HG03139 (cell line): Measurements from ENCODE around the gene PALLD.
A peak's percentile ranks its signal among the peaks of the same experiment; 100 is the strongest.
"Not testable (repeated sequence)": the region's sequence is repeated elsewhere in the genome, so short reads cannot be mapped to it uniquely, and the experiment has no call there.

Source experiments
- ATAC-seq: cut with Tn5 transposase; IDR thresholded peaks from one replicate; pipeline ENCODE4 v1.9.1; 2021; ENCODE audit not compliant: unreplicated experiment

PALLD gene

DNA sequence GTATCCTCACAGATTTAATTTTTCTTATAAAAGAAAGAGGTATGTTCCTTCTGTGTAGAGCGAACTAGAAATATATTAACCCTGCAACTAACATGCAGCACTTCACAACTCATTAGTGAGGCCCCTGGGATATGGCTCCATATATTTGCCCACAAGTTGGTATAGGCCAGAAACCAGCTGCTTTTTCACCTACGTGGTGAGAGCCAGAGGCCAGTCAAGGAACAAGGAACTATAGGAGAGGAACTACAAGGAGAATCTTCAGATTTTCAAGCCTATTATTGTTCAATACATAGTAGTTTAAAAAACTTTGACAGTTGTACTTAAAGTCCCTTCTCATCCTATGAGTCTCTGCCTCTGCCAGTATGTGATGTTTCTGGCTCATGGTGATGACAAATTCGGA is 307.3 kb downstream of the PALLD start:
- ATAC-seq: no peak

DNA sequence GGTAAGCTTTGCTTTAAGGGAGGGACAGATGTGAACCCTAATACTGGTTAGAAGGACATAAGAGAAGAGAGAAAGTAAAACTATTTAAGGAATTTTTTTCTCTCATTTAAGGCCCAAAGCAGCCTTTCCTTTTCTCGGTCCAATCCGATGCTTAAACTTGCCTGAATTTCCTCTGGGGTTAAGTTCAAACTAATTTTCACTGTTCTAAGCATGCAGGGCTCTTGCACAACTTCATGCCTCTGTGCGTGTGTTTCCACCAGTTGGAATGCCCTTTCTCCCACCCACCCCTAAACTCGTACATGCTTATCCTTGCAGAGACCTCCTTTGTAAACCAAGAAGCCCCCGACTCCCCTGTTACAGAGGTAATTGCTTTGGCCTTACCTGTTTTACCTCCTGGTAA is 308.5 kb downstream of the PALLD start:
- no peak for ATAC-seq

GRCh38 chr4:168806247-168806646 is 309.4 kb downstream of the PALLD start:
- ATAC-seq: not testable (repeated sequence)

GRCh38 chr4:168811207-168811606 is 314.4 kb downstream of the PALLD start:
- ATAC-seq: no peak

- ATAC-seq: no peak
Observed at GRCh38 chr4:168811786-168812651, 315.2 kb downstream of the PALLD start.

- no peak for ATAC-seq
Observed at GRCh38 chr4:168812806-168813205, 316.0 kb downstream of the PALLD start.

DNA sequence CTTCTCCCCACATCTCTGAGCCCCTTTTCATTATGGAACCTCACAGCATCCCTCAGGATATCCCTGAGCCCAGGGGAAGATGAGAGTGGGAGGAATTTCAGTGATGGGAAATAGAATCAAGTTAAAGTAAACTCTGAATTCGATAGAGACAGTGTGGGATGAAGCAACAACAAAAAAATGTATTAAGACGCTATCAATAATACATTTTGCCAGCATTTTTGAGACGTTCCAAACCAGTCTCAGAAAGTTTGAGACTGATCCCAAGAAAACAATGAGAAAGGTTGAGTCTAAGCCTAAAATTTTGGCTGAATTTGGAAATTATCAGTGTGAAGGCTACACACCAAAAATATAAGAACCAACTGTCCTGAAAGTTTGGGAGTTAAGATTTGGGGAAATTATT is 317.0 kb downstream of the PALLD start:
- no peak for ATAC-seq

- no peak for ATAC-seq
Observed at GRCh38 chr4:168815379-168816345, 318.8 kb downstream of the PALLD start.

GRCh38 chr4:168817370-168817769 is 320.5 kb downstream of the PALLD start:
- no peak for ATAC-seq

DNA sequence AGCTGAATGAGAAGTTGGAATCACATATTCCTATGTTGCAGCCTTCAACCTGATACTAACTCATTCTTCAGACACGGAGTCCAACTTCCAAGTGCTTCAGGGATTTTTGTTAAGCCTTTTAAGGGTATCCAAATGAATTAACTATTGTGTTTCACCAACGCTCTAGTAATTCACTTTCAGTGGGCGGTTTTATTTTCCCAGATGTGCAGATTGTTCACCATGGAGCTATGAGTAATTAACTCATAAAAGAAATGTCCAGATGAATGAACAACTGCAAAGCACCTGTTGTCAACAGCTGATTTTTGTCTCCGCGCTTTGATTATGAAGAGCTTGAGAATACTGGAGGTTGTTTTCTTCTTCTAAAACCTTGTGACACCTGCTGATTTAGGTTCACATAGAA is 325.6 kb downstream of the PALLD start:
- no peak for ATAC-seq

- no peak for ATAC-seq
Observed at GRCh38 chr4:168825975-168826374, 329.1 kb downstream of the PALLD start.

GRCh38 chr4:168826620-168827019 is 329.8 kb downstream of the PALLD start:
- no peak for ATAC-seq

DNA sequence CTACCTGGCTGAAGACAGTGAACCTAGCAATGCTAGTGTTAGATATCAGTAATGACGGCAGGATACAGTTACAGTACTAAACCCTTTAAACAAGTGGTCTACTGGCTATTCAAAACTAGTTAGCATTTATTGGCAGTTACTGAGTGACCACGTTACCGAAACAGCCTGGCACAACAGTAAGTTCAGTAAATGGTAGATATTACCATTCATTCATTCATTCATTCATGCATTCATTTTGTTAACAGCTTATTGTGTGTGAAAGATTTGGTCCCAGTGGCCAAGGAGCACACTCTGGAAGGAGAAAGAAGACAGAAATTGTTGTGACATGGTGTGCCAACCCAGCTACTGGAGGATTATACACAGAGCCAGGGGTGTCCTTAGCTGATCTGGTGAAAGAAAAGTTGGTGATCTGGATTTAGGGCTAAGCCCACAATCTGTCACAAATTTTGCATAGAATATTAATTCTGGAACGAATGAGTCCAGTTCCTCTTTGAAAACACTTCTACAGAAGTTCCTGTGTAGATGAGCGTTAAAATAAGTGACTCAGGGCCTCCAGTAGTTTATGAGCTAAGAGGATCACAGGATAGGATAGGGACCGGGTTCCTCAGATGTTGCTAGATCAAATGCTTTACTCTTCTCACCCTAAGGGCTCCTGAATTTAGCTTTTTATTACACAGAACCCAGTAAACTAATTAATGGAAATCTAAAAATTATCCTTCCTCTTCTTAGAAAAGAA is 334.1 kb downstream of the PALLD start:
- no peak for ATAC-seq

DNA sequence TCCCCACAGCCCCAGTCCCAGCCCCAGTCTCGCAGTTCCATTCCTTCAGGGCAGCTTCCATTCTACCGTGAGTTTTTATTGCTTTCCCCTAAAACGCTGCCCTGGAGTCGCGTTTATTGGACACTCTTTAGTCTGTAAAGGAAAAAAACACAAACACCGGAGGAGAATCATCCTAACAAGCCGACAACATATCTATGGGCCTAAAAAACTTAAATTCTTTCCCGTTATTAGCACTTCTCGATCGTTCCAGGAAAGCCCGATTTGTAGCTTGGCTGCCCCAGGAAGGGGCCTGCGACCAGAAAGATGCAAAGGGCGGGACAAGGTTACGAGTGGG is 334.7 kb downstream of the PALLD start:
- no peak for ATAC-seq

GRCh38 chr4:168831919-168832762 is 335.3 kb downstream of the PALLD start:
- peak; percentile 87 for ATAC-seq

GRCh38 chr4:168832763-168833575 is 336.1 kb downstream of the PALLD start:
- no peak for ATAC-seq

DNA sequence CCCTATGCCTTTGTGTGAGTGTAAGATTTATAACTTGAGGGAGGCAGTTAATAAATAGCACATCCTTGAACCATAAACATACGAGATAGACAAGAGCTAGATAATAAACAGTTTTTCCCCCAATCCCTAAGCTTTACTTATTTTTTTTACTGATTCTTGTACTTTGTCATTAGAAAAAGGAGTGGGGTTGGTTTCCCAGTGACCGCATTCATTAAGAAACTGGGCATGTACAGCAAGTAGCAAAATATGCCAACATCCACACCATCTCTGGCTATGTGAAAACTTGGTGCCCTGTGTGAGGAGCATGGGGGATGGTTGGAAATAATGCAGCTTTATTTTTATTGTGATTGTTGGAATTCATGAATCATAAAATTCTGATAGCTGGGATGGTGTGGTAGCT is 337.0 kb downstream of the PALLD start:
- ATAC-seq: no peak

- no peak for ATAC-seq
Observed at GRCh38 chr4:168835880-168836454, 339.1 kb downstream of the PALLD start.

DNA sequence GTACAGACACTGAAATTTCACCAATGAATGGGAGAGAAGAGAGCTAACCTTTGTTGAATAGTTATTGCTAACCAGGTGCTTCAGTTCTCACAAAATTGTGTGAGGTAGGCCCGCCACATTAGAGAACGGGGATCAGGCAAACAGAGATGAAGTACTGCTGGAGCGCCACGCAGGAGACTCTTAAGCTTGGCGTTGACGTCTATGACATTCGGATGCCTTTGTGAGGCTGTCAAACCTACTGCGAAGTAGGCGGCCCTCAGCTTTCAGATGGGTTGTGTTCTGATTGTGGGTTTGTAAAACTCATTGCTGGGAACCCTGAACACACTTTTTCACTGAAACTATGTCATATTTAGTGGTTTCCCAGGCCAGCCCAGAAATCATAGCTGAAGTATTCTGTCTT is 339.6 kb downstream of the PALLD start:
- ATAC-seq: no peak
